Adipose tissue (tissue), 3 donors: ENCODE measurements around the gene COL7A1. TPM values are rescaled to one million over a fixed set of nuclear protein-coding genes. Genes with fewer than 3 reads are reported as not detected.

ENCODE experiments used
- H3K27ac ChIP-seq: one replicate; pipeline ENCODE4 v1.5.1; 2013; ENCODE audit warnings: low read depth, low read length
- WGBS, 3 donors: extraction: QIAGEN DNeasy Blood & Tissue Kit; methylation state at CpG; one replicate each; pipeline ENCODE4 v1.1.7; 2013; 5-methylcytosine and 5-hydroxymethylcytosine counted together
- polyA plus RNA-seq, 3 donors: library from polyadenylated mRNA; stranded (reverse); fragments of 200-250 nt; gene quantifications; one replicate each; pipeline ENCODE4 v1.2.3, GENCODE V29; 2013
- donor health status: healthy with polysubstance abuse.
- donor health status: Bipolar disorder and iron deficiency.
- donor health status: healthy.

Gene COL7A1
- polyA plus RNA-seq = 10 to 100 TPM in 1 of 3 donors, 1 to 10 TPM in 2; 1.4 to 10.3 (median 2.2) TPM

DNA sequence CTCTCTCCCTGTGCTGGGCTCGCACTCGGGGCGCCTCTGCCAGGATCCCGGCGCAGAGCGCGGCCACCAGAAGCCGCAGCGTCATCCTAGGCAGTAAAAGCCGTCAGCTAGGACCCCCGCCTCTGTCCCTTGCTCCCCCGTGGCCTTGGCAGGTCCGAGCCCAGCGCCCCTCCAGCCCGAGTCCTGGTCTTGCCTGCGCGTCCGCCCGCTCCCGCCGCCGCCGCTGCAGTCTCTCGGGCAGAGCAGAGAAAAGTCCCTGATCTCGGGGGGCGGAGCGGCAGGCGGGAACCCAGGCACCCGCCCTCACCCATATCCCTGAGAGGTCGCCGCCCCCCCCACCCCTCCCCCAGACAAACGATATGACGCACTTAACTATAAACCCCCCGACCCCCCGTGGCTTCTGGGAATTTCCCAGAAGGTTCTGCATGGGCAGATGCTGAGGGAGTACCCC is at the start of gene COL7A1:
Gene COL7A1 (minus strand): TSS at position 255 of the 451 bp plus-strand sequence. CDS start 170 bp downstream, at position 85.
- H3K27ac ChIP-seq = no peak within 1 kb of the TSS
- 4 to 9% (median 7%) methylated on average over 28 to 35 of the region's 35 CpGs for WGBS, 3 donors

DNA sequence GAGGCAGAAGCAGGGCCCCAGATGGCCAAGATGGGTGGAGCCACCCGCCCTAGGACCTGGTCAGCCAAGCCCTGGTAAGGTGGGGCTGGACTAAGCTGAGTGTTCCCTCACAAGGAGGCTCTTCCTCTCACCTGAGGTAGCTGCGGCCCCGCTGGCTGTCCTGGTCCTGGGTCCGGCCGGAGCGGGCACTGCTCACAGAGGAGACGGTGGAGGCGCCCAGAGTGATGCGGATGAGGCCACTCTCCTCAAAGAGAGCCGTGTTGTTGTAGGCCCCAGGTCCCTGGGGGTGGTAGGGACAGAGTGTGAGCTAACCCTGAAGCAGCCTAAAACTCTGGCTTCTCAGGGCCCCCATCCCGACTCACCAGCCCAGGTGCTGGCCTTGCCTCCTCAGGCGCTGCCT is 47.5 kb upstream of the COL7A1 start:
- 91 to 92% (median 92%) methylated on average over 12 of the region's 12 CpGs for WGBS, 3 donors
- H3K27ac ChIP-seq = no peak overlapping the region

DNA sequence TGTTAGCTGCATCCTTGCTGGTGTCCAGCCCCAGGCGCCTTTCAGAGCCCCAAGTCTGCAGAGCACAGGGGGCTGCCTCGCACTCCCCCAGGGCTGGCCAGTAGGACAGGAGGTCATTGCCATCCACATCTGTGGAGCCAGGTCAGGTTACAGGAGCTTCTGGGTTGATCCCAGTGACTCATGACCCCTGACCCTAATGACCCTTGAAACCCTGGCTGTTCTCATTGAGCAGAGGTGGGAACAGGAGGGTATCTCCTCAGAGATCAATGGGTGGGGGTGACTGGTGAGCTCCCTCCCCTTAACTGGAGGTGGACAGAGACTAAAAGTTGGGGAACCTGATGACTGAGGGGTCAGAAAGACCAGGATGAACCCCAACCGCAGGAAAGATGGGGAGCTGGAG is 46.3 kb upstream of the COL7A1 start:
- WGBS, 3 donors = 88 to 96% (median 90%) methylated on average over 3 of the region's 3 CpGs
- H3K27ac ChIP-seq = no peak overlapping the region

DNA sequence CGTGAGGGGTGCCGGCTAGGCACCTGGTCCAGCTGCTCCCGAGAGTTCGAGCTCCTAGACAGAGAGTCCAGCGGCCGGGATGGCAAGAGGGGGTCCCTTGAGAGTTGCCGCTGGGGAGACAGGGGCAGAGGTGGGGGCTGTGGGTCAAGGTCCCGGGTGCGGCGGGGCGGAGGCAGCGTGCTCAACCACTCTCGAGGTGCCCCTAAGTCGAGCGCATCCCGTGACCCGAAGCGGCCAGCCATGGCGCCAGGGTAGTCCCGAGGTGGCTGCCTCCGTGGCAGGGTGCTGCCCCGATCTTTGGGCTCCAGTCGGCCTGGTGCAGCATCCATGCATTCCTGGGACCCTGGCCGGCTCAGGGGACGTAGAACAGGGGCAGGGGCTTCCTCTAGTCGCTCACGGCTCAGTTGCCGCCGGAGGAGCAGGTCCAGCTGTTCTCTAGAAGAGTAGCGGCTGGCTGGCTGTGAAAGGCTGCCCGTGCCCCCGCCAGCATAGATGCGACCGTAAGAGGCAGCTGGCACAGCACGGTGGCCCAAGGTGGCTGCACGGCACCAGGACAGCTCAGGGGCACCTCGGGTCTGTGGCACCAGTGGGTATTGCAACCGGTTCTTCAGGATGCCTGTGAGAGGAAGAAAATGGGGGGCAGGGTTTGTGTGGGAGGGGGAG is 44.9 kb upstream of the COL7A1 start:
- 89 to 94% (median 91%) methylated on average over 35 to 38 of the region's 38 CpGs for WGBS, 3 donors
- no peak overlapping the region for H3K27ac ChIP-seq

DNA sequence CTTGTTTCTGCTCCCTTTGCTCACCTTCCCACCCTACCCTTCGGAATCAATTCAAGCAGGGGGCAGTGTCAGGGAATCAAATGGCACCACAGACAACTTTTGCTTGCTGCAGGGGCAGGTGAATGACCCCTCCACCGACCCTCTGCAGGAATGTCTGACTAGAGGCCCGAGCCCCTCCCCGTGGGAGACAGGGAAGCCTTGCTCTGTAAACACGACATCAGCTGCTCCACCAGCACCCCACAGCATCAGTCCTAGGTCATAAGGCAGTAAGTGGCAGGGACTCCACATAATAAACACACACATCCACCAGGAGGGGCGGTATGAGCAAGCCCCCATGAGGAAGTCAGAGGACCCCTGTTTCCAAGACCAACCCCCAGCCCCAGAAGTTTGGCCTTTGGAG is 42.2 kb upstream of the COL7A1 start:
- WGBS, 3 donors = 66 to 78% (median 72%) methylated on average over 6 of the region's 6 CpGs
- H3K27ac ChIP-seq = no peak overlapping the region

DNA sequence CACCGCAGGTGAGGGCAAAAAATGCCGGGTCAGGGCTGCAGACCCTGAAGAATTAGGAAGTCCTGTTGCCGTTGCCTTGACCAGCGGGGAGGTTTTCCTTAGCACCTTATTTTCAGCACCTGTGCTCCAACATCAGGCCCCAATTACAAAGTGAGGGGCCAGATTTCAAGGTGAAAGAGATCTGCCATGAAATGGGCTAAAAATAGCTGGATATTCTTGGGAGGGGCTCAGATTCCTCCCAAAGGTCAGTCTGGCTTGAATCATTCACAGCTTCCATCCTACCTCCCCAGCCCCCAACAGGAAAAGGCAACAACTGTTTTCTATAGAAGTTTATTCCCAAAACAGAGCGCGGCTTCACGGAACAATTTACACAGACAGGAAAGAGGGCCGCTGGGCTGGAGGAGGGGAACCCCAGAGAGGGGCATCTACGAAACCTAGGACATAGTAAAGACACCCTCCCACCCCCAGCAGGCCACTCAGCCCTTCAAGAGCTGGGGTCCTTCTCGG is 41.1 kb upstream of the COL7A1 start:
- H3K27ac ChIP-seq = no peak overlapping the region
- WGBS, 3 donors = 34 to 41% (median 39%) methylated on average over 10 of the region's 10 CpGs

DNA sequence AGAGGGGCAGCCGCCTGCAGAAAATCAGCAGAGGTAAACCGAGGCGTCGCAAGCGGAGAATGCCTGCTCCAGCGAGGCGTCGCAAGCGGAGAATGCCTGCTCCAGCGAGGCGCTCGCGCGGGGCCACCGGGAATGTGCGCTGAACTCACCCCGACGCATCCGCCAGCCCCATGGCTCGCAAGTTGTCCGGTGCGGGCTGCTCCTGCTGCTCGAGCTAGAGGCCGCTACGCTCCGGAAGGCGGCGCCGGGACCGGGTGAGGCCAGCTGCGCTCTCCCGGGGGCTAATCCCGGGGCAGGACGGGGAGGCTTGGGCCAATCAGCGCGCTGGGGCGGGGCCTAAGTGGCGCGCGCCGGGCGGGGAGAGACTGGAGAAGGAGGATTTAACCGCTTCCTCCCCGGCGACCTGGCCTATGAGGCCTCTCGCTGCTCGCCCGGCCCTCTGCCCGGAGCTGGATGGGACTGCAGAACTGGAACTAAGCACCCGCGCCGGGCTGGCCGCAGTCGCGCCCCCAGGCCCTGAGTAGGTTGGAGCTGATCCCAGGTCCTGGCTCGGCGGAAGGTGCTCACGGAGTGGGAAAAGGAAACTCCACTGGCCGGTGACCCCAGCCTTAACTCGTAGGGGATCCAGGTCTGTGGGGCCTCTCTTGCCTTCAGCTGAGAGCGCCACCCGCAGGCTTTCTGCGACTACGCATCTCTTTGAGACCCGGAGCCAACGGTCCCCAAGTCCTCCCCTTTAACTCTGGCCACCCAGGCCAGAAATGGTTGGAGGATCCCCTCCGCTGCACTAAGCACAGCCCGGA is 40.3 kb upstream of the COL7A1 start, which contains the start of gene SLC26A6:
Gene SLC26A6 (minus strand): TSS at position 240 of the 800 bp plus-strand sequence. CDS start 68 bp downstream, at position 172.
- WGBS, 3 donors = 0 to 1% (median 0%) methylated on average over 63 to 68 of the region's 68 CpGs
- no peak within 1 kb of the TSS for H3K27ac ChIP-seq

DNA sequence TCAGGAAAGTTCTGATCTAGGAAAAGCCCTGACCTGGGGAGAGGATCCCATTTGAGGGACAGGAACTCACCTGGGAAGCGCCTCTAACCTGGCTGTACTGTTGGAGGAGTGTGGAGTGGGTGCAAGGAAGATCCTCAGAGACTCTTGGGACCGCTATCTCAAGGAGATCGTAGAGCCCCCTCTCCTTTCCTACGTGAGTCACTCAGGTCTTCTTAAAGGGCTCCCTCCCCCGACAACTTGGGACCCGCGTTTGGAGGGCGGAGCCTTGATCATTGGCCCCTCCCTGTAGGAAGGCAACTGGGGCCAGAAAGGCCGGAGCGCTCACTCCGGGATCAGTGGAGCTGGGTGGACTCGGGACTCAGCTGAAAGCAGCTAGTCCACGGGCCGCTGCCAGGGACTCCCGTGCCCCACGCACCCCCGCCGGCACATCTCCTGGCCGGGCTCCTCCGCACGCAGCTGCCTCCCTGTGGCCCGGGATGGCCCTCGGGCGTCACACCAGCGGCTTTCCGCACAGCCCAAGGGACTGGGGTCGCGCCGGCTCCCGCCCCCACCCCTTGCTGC is 39.6 kb upstream of the COL7A1 start:
- no peak overlapping the region for H3K27ac ChIP-seq
- 2 to 4% (median 3%) methylated on average over 27 to 30 of the region's 30 CpGs for WGBS, 3 donors

DNA sequence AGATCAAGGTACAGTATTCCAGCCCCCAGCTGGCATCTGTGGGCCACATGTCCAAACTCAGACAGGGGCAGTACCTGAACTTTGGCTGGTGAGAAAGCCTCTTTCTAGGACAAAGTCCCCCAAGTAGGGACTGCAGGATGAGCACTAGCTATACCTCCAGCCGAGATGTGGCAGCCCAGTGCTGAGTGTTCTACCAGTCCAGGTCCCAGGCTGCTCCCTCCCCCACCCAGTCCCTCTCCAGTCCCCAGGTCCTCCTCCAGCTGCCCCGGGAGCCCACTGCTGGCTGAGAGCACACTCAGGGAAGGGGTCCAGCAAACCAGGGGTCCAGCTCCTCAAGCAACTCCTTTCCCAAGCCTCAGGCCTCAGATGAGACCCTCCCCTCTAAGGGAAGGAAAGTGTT is 38.6 kb upstream of the COL7A1 start:
- no peak overlapping the region for H3K27ac ChIP-seq
- WGBS, 3 donors = 80 to 97% (median 87%) methylated on average over 2 of the region's 2 CpGs

DNA sequence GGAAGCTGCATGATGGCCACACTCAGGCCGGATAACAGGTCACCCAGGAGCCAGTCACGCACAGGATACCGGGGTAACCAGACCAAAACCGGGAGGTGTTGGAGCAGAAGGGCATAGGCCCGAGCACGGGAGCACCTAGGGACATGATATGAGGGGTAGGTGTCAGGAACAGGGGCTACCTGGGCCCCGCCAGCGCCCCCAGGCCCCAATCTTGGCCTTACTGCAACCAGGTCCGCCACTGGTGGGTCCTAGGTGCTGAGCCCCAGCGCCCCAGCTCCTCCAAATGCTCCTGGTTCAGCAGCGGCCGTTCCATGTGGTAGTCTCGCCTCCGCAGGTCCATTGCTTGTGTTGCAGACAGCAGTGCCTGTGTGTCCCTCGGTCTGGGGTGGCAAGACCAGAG is 38.1 kb upstream of the COL7A1 start:
- H3K27ac ChIP-seq = no peak overlapping the region
- 95 to 98% (median 95%) methylated on average over 15 of the region's 15 CpGs for WGBS, 3 donors

DNA sequence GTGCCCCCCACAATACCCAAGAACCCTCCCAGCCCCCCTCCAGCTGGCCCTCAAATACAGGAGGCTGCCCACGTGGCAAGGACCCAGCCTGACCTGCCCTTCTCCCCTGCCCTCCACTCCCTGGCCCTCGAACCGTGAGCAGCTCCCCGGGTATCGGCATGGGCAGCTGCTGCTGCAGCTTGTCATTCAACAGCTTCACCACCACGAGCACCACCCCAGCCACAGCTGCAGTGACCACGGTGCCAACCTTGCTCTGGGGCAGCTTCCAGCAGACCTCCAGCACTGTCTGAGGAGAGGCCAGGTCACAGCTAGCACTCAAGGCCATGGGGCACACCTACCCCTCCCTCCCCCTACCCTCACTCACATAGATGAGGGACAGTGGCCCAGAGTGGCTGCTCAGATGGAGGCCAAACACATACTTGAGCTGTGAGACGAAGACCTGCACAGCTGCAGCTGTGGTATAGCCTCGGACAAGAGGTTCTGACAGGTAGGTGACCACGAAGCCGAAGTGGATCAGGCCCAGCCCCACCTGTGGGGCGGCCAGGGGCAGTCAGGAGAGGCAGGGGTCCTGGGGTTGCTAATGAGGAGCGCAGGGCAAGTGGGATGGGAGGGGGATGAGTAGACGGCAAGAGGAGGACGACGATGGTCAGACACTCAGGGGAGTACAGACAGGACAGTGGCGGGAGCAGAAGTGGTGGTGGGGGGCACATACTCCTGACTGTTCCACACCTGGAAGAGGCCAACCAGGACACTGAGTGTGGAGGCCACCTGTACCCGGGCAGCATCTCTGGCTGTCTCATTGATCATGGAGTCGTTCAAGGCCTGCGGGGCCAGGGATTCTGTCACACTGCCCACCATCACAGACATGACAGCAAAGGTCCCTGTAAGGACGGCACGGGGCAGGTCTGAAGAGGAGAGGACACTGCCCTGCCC is 36.7 kb upstream of the COL7A1 start:
- WGBS, 3 donors = 87 to 92% (median 91%) methylated on average over 22 of the region's 22 CpGs
- no peak overlapping the region for H3K27ac ChIP-seq

DNA sequence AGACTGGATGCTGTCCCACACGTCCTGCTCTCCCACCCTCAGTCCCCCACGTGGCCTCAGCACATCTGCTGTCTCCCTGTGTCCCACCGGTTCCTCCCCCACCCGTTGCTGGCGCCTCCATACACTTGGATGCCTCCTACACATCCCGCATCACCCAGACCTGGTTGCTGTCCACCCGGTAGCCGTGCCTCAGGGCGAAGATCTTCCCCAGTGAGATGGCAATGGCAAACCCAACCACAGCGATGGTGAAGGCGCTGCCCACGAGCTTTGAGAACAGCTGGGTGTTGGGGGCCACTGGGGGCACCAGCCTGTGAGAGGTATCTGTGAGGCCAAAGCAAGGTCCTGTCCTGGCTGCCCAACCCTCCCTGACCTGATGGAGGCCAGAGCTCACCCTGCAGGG is 35.7 kb upstream of the COL7A1 start:
- WGBS, 3 donors = 90 to 91% (median 91%) methylated on average over 12 of the region's 12 CpGs
- H3K27ac ChIP-seq = no peak overlapping the region

DNA sequence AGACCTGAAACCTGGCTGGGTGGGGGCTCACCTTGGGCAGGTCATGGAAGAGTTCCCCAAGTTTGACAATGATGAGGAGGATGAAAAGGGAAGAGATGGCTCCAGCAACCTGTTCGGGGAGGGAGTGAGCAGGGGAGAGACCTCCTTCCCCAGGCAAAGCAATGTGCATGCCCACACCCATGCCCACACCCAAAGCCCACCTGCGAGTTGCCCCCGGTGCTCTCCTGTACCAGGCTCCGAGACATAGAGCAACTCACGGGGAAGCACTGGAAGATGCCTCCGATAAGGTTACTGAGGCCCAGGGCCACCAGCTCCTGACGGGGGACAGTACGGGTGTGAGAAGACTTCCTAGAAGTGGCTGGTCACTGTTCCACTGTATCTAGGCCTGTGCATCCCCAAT is 35.3 kb upstream of the COL7A1 start:
- no peak overlapping the region for H3K27ac ChIP-seq
- 95 to 97% (median 95%) methylated on average over 8 of the region's 8 CpGs for WGBS, 3 donors

DNA sequence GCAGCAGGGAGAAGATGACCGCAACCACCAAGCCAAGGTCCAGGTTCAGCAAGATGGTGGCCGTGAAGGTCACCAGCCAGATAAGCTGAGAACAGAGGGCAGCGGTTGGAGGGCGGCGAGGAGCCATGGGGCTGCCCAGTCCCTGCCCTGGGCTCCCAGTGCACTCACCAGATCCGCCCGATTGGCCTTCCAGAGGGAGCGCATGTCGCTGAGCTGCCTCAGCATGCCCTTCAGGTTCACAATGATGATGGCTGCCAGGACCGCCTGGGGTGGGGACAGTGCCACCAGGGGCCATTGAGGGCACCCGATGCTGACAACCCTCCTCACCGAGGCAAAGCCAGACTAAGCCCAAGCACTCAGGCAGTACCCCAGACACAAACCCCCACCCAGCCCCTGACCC is 34.8 kb upstream of the COL7A1 start:
- no peak overlapping the region for H3K27ac ChIP-seq
- WGBS, 3 donors = 96 to 100% (median 97%) methylated on average over 7 to 12 of the region's 12 CpGs

DNA sequence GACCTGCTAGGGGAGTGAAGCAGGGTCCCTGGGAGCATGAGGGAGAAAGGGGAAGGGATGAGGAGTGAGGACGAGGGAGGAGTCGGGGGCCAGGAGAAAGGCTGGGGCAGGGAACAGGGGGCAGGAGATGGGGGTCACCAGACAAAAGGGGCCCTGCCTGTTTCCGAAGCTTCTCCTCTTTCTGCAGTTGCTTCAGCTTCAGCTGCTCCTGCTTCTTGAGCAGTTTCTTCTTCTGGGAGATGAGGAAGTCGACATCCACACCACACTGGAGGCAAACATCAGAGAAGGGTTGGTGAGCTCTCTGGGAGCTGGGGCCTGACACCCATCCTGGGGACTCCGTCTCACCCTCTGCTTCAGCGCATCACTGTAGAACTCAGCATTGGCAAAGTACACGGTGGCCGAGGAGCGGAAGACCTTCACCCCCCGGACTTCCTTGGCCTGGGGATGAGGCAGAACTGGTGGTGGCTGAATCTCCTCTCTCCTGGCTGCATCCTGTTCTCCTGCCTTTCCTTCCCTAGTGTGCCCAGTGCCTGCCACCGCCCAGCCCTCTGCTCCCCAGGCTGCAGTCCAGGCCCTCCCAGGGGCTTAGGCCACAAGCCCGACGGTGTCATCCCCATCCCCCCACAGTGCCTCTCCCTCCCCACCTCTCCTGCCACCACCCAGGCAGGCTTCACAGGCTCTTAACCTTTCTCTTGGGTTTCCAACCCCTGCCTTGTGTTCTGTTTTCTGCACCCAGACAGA is 33.3 kb upstream of the COL7A1 start:
- WGBS, 3 donors = 82 to 87% (median 86%) methylated on average over 12 to 13 of the region's 13 CpGs
- no peak overlapping the region for H3K27ac ChIP-seq

DNA sequence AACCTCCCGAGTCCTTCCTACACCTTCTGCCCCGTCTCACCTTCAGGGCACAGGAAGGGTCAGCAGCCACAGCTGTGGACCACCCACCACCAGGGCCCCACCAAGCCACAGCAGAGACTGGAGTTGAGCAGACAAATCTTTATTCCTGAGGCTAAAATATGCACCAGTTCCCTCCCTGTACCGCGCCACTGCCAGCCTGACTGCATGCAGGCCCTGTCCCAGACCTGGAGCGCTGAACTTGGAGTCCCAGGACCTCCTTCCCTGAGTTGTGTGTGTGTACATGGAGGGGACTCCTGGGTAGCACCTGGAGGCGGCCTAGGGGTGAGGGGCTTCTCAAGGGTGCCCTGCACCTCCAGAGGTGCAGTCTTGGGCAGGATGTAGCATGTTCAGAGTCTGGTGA is 30.5 kb upstream of the COL7A1 start:
- H3K27ac ChIP-seq = no peak overlapping the region
- WGBS, 3 donors = 89 to 97% (median 95%) methylated on average over 6 of the region's 6 CpGs

DNA sequence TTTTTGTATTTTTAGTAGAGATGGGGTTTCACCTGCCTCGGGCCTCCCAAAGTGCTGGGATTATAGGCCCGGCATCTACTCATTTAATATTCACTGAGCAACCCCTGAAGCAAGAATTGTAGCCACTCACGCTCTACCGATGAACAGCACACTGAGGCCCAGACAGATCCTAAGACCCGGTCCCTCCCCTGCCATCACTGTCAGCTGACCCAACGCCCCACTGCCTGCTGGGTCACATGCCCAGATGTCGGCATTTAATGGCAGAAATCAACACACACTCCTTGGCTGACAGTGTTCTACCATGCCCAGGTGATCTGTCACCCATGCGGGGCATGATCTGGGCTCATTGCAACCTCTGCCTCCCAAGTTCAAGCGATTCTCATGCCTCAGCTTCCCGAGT is 29.6 kb upstream of the COL7A1 start:
- H3K27ac ChIP-seq = no peak overlapping the region
- 90 to 95% (median 93%) methylated on average over 10 of the region's 10 CpGs for WGBS, 3 donors
